Upper lobe of right lung (tissue), 1 donor: ENCODE results near the gene CTNNBL1. TPM values are rescaled to one million over a fixed set of nuclear protein-coding genes. Genes with fewer than 3 reads are reported as not detected.

Experiments used
- ATAC-seq: fragments of 200-7000 bp; cut with Tn5 transposase; one replicate; pipeline ENCODE4 v1.9.1; 2020; ENCODE audit warnings: mild to moderate bottlenecking, moderate library complexity
- DNase-seq: peaks from one replicate; pipeline ENCODE4 v3.0.0-alpha.2; 2020
- H3K27ac ChIP-seq: fragments of 200-600 bp; one replicate; pipeline ENCODE4 v1.8.0; 2022
- H3K27me3 ChIP-seq: fragments of 200-600 bp; one replicate; pipeline ENCODE4 v1.8.0; 2022; ENCODE audit warnings: mild to moderate bottlenecking
- H3K36me3 ChIP-seq: fragments of 200-600 bp; one replicate; pipeline ENCODE4 v1.8.0; 2022
- H3K4me1 ChIP-seq: fragments of 200-600 bp; one replicate; pipeline ENCODE4 v1.8.0; 2022
- H3K4me3 ChIP-seq: fragments of 200-600 bp; one replicate; pipeline ENCODE4 v1.8.0; 2022; ENCODE audit warnings: mild to moderate bottlenecking
- H3K9me3 ChIP-seq: fragments of 200-600 bp; one replicate; pipeline ENCODE4 v1.8.0; 2022
- intact Hi-C: fragments of 100-400 bp; cut with DNase I; formaldehyde crosslinking; loops from one replicate; pipeline ENCODE4 v1.11.0; 2022
- total RNA-seq: library from RNA; stranded (reverse); fragmentation: NEBNext Ultra II Directional; extraction: Animal tissue kit (Norgen Biotek cat#: 25700); gene quantifications from one replicate; pipeline ENCODE4 v1.2.1, GENCODE V29; 2021
- TF ChIP-seq, protein P1 (sequence below): fragments of 200-600 bp; IDR thresholded peaks from one replicate; pipeline ENCODE4 v1.8.0; 2022; ENCODE audit warnings: antibody characterized with exemption
- donor health status: DM: no; HTN: yes; CAD: no; lungs with severe emphysema.

CTNNBL1 gene
- total RNA-seq, 1 donor from 2014 or later = 52.8 TPM

DNA sequence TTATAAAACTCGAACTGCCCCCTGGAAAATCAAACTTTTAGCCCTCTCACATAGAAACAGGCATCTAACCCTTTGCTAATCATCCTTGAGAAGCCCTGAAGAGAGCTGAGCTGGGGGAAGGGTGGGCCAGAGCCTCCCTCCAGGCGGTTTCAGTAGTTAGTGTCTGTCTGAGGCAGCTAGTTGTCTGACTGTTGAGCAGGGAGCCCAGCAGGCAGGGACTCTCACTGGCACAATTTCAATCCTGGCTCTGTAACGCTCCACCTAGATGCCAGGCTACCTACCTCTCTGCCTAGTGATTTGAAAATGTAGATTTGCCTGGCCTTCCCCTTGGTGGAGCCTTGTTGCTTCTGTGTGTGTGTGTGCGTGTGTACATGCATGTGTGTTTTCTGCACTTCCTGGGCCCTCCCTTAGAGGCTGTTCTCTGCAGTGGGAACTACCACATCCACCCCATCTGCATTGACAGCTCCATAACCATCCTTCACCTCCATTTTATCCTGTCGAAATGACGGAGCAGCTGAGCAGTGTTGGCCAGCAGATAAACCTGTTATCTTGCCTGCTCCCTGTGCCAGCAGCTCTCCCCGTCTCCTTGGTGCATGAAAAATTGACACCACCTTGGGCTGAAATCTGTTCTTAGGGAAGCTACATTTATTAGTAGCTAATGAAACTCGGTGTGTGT is 139.5 kb downstream of the CTNNBL1 start:
- H3K4me1 ChIP-seq = no peaks in the 10 kb centered on the region
- TF ChIP-seq, protein P1, sequence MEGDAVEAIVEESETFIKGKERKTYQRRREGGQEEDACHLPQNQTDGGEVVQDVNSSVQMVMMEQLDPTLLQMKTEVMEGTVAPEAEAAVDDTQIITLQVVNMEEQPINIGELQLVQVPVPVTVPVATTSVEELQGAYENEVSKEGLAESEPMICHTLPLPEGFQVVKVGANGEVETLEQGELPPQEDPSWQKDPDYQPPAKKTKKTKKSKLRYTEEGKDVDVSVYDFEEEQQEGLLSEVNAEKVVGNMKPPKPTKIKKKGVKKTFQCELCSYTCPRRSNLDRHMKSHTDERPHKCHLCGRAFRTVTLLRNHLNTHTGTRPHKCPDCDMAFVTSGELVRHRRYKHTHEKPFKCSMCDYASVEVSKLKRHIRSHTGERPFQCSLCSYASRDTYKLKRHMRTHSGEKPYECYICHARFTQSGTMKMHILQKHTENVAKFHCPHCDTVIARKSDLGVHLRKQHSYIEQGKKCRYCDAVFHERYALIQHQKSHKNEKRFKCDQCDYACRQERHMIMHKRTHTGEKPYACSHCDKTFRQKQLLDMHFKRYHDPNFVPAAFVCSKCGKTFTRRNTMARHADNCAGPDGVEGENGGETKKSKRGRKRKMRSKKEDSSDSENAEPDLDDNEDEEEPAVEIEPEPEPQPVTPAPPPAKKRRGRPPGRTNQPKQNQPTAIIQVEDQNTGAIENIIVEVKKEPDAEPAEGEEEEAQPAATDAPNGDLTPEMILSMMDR = no peak
- no peaks in the 10 kb centered on the region for H3K9me3 ChIP-seq
- H3K4me3 ChIP-seq = no peak overlapping the region
- intact Hi-C loops = no loop called here
- no peak for DNase-seq
- no peaks in the 10 kb centered on the region for H3K27me3 ChIP-seq
- no peaks in the 10 kb centered on the region for H3K36me3 ChIP-seq
- ATAC-seq = no peak
- no peak overlapping the region for H3K27ac ChIP-seq

DNA sequence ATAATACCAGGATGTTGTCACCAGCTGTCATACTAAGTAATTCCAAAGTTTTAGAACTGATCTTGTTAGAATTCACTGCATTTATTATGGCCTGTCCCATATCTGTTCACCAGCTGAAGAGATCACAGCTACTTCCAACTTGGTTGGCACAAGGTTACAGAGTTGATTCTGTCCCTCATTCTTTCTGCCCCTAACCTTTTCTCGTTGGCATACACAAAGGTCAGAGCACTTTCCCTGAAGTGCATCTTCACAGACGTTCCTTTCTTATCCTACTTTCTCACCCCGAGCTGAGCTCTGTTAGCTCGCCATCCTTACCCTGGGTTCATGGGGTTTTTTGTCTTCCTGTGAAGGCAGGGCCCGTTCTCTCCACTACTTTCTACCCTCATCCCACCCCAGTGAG is 143.1 kb downstream of the CTNNBL1 start:
- H3K9me3 ChIP-seq = no peaks in the 10 kb centered on the region
- H3K4me1 ChIP-seq = no peaks in the 10 kb centered on the region
- no peaks in the 10 kb centered on the region for H3K27me3 ChIP-seq
- peaks cover 18% of the 10 kb centered on the region for H3K36me3 ChIP-seq
- TF ChIP-seq, protein P1 = no peak
- DNase-seq = no peak
- intact Hi-C loops = no loop called here
- H3K4me3 ChIP-seq = no peak overlapping the region
- no peak overlapping the region for H3K27ac ChIP-seq
- ATAC-seq = no peak

DNA sequence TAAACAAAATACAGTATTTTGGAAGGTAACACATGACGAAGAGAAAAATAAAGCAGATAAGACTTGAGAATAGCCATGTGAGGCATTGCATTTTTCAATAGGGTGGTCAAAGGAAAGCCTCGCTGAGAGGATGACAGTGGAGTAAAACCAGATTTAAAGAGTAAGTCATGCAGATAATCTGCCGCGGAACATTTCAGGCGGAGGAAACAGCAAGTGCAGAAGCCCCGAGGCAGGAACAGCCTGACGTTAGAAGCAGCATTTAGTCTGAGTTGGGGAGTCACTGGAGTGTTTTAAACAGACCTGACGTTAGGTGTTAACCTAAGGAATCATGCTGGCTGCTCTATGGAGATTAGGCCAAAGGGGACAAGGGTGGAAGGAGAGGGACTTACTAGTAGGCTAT is 144.1 kb downstream of the CTNNBL1 start:
- no peak for ATAC-seq
- no peak overlapping the region for H3K4me3 ChIP-seq
- TF ChIP-seq, protein P1 = no peak

DNA sequence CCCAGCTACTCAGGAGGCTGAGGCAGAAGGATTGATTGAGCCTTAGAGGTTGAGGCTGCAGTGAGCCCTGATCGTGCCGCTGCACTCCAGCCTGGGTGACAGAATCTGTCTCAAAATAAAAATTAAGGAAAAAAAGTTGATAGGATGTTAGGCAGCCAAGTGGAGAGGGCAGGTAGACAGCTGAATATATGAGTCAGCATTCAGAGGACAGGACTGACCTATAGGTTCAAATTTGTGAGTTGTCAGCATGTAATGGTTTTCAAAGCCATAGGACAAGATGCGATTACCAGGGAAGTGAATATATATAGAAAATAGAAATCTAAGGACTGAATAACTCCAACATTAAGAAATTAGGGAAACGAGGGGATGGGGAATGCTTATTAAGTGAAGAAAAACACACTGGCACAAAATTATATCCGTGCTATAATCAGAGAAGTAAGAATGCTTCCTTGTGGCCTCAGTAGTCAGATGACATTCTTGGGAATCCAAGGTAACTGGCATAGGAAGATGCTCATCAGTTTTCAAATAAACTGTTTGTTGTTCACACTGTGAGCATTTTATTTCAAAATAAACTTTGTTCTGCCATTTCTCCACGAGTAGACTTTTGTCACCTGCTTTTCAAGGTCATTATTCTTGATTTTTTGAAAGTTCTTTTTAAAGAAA is 145.1 kb downstream of the CTNNBL1 start:
- DNase-seq (no peak), ATAC-seq (no peak)
- Histone ChIP-seq H3K27ac (no peak overlapping the region), H3K9me3 (no peaks in the 10 kb centered on the region), H3K36me3 (peaks cover 31% of the 10 kb centered on the region), H3K27me3 (no peaks in the 10 kb centered on the region), H3K4me1 (no peaks in the 10 kb centered on the region), H3K4me3 (no peak overlapping the region)
- TF ChIP-seq, protein P1 = no peak
- intact Hi-C loops = no loop called here

More for the DNA sequence above, 144.1 kb downstream of the CTNNBL1 start:
- intact Hi-C loops = no loop called here
- H3K27ac ChIP-seq = no peak overlapping the region
- no peak for DNase-seq
- no peaks in the 10 kb centered on the region for H3K4me1 ChIP-seq
- peaks cover 28% of the 10 kb centered on the region for H3K36me3 ChIP-seq
- H3K27me3 ChIP-seq = no peaks in the 10 kb centered on the region
- no peaks in the 10 kb centered on the region for H3K9me3 ChIP-seq

DNA sequence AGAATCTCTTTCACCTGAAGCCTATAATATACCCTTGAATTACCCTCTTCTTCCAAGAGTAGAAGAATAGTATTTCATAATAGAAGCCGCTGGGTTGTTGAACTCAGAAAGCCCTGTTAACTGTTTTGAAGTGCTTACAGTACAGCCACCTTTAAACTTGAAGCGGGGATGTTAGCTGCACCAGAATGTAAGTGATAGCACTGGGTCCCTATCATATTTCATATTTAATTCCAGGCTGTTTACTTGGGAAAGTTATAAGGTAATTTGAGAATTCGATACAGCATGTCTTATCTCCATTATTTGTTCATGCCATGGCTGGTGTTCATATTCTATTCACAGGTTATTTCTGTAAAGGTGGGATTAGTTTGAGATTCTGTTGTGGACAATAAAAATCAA is 145.6 kb downstream of the CTNNBL1 start:
- ATAC-seq = no peak
- intact Hi-C loops = no loop called here

More for the DNA sequence above, 145.6 kb downstream of the CTNNBL1 start:
- Histone ChIP-seq H3K27ac (no peak overlapping the region), H3K27me3 (no peaks in the 10 kb centered on the region), H3K4me1 (no peaks in the 10 kb centered on the region), H3K36me3 (peaks cover 36% of the 10 kb centered on the region), H3K4me3 (no peak overlapping the region), H3K9me3 (no peaks in the 10 kb centered on the region)
- no peak for DNase-seq
- TF ChIP-seq, protein P1 = no peak
